HG03521 (cell line): ENCODE measurements around the gene KLF16.
"Not testable (repeated sequence)": the region's sequence is repeated elsewhere in the genome, so short reads cannot be mapped to it uniquely, and the experiment has no call there.

Source experiments
- ATAC-seq: cut with Tn5 transposase; IDR thresholded peaks from one replicate; pipeline ENCODE4 v1.9.1; 2021; ENCODE audit warnings: mild to moderate bottlenecking, moderate library complexity; ENCODE audit not compliant: unreplicated experiment

Gene KLF16

DNA sequence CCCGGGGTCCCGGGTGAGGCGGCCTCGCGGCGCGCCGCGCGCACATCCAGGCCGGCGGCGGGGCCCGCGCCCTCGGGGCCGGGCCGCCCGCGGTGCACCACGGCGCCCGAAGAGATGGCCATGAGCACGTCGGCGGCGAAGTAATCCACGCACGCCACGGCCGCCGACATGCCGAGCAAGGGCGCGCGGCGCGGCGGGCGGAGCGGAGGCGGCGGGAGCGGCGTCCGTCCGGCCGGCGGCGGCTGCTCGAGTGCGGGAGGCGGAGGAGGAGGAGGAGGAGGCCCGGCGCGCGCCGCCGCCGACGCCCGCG is at the start of gene KLF16:
TSS of gene KLF16 (minus strand) at position 252 of the 310 bp plus-strand sequence. CDS start at position 170, 82 bp downstream.
- ATAC-seq, result no peak

DNA sequence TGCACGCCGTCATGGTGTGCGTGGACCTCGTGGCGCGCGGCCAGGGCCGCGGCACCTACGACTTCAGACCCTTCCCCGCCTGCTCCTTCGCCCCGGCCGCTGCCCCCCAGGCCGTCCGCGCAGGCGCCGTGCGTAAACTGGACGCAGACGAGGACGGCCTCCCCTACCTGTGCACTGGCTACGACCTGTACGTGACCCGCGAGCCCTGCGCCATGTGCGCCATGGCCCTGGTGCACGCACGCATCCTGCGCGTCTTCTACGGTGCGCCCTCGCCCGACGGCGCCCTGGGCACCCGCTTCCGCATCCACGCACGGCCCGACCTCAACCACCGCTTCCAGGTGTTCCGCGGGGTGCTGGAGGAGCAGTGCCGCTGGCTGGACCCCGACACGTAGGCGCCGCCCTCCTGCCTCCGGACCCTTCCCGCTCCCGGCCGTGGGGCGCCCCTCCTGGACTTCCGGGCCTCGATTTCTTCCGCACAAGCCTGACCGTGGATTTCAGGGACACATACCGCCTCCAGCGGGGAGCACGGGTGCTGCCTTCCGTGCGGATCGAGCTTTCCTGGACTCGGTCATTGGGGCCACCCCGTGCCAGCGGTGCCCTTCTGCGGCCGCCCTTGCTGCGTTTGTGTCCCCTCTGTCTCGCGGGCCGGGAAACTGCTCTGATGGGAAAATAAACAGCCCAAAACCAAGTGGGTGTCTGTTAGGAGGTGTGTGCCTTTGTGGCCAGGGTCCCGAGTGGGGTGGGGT is 49.6 kb upstream of the KLF16 start:
- ATAC-seq, result no peak

DNA sequence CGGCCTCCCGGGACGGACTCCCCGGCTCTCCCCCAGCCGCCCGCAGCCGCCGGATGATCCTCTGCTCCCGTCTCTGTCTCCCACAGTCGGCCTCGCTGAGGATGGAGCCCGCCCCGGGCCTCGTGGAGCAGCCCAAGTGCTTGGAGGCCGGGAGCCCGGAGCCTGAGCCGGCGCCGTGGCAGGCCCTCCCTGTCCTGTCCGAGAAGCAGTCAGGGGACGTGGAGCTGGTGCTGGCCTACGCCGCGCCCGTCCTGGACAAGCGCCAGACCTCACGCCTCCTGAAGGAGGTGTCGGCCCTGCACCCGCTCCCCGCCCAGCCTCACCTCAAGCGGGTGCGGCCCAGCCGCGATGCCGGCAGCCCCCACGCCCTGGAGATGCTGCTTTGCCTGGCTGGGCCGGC is 48.6 kb upstream of the KLF16 start:
- no peak for ATAC-seq

GRCh38 chr19:1911098-1911497 is 47.7 kb upstream of the KLF16 start:
- no peak for ATAC-seq

GRCh38 chr19:1910177-1910576 is 46.8 kb upstream of the KLF16 start:
- no peak for ATAC-seq

DNA sequence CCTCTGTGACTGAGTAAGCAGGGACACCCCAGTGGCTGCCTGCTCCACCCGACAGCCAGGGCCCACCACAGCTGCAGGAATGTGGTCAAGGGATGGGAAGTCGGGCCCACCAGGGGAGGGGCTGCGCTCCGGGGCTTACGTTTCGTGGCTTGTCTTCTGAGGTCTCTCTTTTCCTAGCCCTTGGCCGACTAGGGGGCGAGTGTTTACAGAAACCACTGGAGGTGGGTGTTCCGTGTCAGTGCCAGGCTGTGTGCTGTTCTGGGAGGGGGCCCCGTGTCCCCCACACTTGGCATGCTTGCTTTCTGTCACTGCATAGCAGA is 46.3 kb upstream of the KLF16 start:
- no peak for ATAC-seq

DNA sequence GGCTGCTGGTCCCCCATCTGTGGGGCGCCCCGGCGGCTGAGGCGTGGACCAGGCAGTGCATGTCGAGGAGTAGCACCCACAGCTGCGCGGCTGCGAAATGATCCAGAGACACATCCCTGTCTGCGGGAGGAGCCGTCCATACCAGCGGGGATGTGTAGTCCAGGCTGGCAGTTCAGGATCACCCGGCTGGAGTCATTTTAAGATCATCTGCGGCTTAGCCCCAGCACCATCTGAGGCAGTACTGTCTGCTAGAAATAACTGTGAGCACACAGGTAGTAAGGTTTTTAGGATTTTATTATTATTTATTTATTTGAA is 44.9 kb upstream of the KLF16 start:
- no peak for ATAC-seq

DNA sequence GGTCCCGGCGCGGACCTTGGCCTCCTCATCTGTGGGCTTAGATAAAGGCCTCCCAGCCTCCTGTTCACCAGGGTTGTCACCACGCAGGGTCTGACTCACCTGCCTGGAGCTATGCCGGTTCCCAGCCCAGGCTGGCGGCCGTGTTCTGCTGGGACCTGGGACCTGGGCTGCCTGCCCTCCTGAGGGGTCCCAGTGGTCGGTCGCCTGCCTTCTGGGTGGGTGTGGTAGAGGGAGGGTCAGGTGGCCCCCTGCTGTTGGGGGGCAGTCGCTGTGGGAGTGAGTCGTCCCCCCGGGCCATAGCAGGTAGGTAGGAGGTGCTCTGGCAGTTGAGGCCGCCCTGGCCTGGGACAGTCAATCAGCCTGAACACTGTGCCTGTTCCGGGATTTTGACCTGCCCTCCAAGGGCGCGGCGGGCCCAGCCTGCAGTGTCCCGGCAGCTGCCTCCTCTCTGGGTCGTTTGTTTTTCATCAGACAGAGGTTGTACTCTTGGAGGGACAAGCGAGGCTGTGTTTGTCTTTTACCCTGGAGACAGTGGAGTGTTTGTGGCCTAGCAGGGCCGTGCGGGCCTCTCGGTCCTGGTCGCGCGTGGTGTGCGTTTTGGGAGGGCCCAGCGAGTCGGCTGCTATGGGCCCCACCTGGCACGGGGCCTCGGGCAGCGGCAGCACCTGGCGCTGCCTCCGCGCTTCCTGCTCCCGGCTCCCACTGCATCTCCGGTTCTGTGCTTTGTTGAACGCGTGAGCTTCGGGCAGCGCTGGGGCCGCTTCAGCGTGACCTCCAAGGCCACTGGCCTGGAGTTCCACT is 44.4 kb upstream of the KLF16 start:
- ATAC-seq, result no peak

- no peak for ATAC-seq
Measured at GRCh38 chr19:1906985-1907562, 43.7 kb upstream of the KLF16 start.

DNA sequence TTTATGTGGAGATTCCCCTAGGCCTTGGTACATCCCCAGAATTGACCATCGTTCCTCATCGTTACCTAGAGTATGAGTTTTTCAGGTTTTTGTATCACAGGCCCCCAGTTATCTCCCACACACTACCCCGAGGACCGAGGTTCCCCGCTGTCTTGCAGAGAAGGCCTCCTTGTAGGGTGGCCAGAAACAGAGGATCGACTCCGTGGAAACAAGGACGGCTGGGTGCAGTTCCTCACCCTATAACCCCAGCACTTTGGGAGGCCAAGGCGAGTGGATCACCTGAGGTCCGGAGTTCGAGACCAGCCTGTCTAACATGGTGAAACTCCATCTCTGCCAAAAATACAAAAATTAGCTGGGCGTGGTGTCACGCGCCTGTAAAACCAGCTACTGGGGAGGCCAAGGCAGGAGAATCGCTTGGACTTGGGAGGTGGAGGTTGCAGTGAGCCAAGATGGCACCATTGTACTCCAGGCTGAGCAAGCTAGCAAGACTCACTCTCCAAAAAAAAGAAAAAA is 42.5 kb upstream of the KLF16 start:
- no peak for ATAC-seq

GRCh38 chr19:1905110-1905862 is 41.9 kb upstream of the KLF16 start, which contains the start of the genes ADAT3 and SCAMP4:
ADAT3 (plus strand) TSS chr19:1905399; CDS start chr19:1912048, 6,649 bp downstream.
SCAMP4 (plus strand) TSS chr19:1905399; CDS start chr19:1915020, 9,621 bp downstream.
- peak; percentile 84 for ATAC-seq

GRCh38 chr19:1904860-1905109 is 41.4 kb upstream of the KLF16 start:
- ATAC-seq, result no peak

- ATAC-seq, result no peak
Measured at GRCh38 chr19:1902923-1903322, 39.5 kb upstream of the KLF16 start.

DNA sequence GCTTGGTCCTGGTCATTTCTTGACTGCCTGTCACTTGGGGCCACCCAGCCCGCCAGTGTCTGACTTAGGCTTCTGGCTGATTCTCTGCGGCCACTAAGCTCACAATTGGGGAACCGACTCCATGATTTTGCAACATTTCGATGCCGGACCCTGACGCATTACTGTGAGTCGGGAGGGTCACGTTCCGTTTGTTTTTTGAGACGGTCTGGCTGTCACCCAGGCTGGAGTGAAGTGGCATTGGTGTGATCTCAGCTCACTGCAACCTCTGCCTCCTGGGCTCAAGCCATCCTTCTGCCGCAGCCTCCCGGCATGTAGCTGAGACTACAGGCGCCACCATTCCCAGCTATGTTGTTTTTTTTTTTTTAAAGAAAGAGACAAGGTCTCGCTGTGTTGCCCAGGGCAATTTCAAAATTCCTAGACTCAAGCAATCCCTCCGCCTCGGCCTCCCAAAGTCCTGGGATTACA is 38.6 kb upstream of the KLF16 start:
- no peak for ATAC-seq

DNA sequence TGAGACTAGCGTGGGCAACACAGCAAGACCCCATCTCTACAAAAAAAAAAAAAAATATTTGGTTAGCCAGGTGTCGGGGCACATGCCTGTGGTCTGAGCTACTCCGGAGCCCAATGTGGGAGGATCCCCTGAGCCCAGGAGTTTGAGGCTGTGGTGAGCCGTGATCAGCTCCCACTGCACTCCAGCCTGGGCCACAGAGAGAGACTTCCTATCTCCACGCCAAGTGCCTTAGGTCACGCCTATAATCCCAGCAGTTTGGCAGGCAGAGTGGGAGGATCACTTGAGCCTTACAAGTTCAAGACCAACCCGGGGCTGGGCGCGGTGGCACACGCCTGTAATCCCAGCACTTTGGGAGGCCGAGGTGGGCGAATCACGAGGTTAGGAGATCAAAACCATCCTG is 33.1 kb upstream of the KLF16 start:
- no peak for ATAC-seq

DNA sequence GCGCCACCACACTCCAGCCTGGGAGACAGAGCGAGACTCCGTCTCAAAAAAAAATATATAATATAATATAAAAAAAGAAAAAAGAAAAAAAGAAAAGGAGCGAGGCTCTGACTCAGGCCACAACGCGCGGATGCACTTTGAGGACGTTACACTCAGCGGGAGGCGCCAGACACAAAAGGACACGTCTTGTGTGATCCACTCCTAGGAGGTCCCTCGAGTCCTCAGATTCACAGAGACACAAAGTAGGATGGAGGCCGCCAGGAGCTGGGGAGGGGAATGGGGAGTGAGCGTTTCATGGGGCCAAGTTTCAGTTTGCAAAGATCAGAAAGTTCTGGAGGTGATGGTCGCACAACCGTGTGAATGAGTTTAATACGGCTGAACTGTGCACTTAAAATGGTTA is 30.4 kb upstream of the KLF16 start:
- no peak for ATAC-seq

GRCh38 chr19:1889907-1890306 is 26.5 kb upstream of the KLF16 start:
- ATAC-seq, result no peak

DNA sequence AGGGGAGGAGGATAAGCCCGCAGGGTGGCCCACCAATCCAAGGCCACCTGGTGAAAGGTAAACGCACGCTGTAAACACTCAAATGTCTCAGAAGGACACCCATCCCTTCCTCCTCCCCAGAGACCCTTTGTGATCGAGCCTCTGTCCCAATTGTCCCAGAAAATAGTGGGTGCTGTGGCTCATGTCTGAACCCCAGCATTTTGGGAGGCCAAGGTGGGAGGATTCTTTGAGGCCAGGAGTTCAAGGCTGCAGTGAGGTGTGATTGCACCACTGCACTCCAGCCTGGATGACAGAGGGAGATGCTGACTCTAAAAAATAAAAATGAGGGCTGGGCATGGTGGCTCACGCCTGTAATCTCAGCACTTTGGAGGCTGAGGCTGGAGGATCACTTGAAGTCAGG is 25.0 kb upstream of the KLF16 start:
- no peak for ATAC-seq

- not testable (repeated sequence) for ATAC-seq
Measured at GRCh38 chr19:1886360-1886759, 23.0 kb upstream of the KLF16 start.

- peak; percentile 87 for ATAC-seq
Measured at GRCh38 chr19:1885398-1886119, 22.2 kb upstream of the KLF16 start, which contains the start of gene ABHD17A. ABHD17A (minus strand) TSS chr19:1885496; CDS start chr19:1881566, 3,930 bp downstream.
